HFFc6 (cell line): ENCODE data around the gene MSANTD3. TPM values are rescaled to one million over a fixed set of nuclear protein-coding genes. Genes with fewer than 3 reads are reported as not detected.
A peak's percentile ranks its signal among the peaks of the same experiment; 100 is the strongest.

ENCODE experiments used
- DNase-seq: peaks from one replicate; pipeline ENCODE4 v3.0.0-alpha.2; 2018
- H3K27ac Mint-ChIP-seq: 2 replicates; pipeline ENCODE4 v1.8.0; 2020; ENCODE audit warnings: mild to moderate bottlenecking, mixed read lengths
- H3K27me3 Mint-ChIP-seq: 2 replicates; pipeline ENCODE4 v1.8.0; 2021; ENCODE audit warnings: mild to moderate bottlenecking, moderate library complexity, mixed read lengths; ENCODE audit not compliant: insufficient read depth
- H3K36me3 Mint-ChIP-seq: 2 replicates; pipeline ENCODE4 v1.8.0; 2021; ENCODE audit warnings: low read depth, mixed read lengths
- H3K4me1 Mint-ChIP-seq: 2 replicates; pipeline ENCODE4 v1.8.0; 2020; ENCODE audit warnings: low read depth, mixed read lengths
- H3K4me3 Mint-ChIP-seq: 2 replicates; pipeline ENCODE4 v1.8.0; 2020; ENCODE audit warnings: mild to moderate bottlenecking, moderate library complexity, mixed read lengths
- H3K9me3 Mint-ChIP-seq: 2 replicates; pipeline ENCODE4 v1.8.0; 2020; ENCODE audit warnings: mild to moderate bottlenecking, mixed read lengths
- CTCF ChIP-seq: fragments of 200-600 bp; sonication (generic); IDR thresholded peaks from 2 replicates; pipeline ENCODE4 v1.5.0; 2021; ENCODE audit warnings: antibody characterized with exemption, mild to moderate bottlenecking
- total RNA-seq, 6 experiments: library from RNA; stranded (reverse); fragmentation: NEBNext Ultra II Directional; extraction: Animal tissue kit (Norgen Biotek cat#: 25700); gene quantifications; 2 replicates in 1 of 6; 3 replicates in 5 of 6; pipeline ENCODE4 v1.2.3, GENCODE V29; 2021

MSANTD3 gene
- total RNA-seq, 6 experiments from 2014 or later = 56.9 to 76.1 (median 71.2) TPM

- no peak for TF ChIP-seq CTCF
- H3K4me1 Mint-ChIP-seq = peaks cover 50% of the 10 kb centered on the region
- peaks cover 2% of the 10 kb centered on the region; the same call in 1 of the 2 replicates for H3K27me3 Mint-ChIP-seq
- H3K27ac Mint-ChIP-seq = peak overlapping the region; percentile 63; the same call in 1 of the 2 replicates
- peaks cover 29% of the 10 kb centered on the region for H3K36me3 Mint-ChIP-seq
- H3K4me3 Mint-ChIP-seq = no peak overlapping the region
- DNase-seq = no peak
- H3K9me3 Mint-ChIP-seq = no peaks in the 10 kb centered on the region
These were observed 15.0 kb downstream of the MSANTD3 start for GRCh38 chr9:100441911-100442361.

DNA sequence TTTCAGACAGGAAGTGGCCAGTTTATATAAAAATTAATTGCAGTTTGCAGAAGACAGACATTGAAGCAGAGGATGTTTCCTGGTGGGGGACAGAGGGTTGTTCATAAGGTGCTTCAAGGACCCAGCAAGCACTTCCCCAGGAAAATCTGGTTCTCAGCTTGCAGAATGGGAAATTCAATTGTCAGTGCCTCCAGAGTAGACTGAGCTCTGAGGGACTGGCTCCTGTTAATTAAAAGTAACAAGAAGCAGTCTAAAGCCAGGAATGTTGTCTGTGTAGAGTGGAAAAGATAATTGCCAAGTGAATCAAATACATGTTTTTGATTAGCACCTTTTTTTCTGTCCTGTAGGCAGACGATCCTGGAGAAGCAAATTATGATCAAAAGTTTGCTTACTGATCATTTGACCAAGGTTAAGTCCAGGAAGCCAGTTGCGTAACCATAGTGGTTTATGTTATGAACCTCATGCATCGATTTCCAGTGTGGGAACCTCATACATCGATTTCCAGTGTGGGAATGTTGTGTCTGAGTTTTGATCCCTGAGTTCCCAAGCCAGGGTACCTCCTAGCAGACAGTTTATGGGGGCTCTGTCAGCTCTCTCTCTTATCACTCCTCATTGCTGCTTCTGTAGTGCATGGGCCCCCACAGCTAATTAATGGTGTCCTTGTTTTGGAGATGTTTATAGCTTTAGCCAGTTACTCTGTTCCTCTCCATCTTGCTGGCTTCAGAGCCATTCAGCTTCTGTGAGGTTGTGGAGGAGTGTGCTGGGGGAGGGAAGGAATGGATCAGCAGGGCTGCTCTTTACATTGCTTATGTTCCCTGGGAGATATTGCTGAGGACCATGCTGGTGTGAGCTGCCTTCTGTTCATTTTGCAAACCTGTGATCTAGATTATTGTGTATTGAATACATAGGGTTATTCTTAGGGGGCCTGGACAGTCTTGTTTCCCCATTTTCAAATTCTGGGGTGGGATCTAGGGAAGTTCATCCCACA is 17.1 kb downstream of the MSANTD3 start:
- Mint-ChIP-seq H3K27ac (peak overlapping the region; percentile 42), H3K4me3 (no peak overlapping the region; the same call in 1 of the 2 replicates), H3K9me3 (no peaks in the 10 kb centered on the region), H3K27me3 (no peaks in the 10 kb centered on the region; the same call in 1 of the 2 replicates), H3K4me1 (peaks cover 34% of the 10 kb centered on the region), H3K36me3 (peaks cover 36% of the 10 kb centered on the region)
- no peak for TF ChIP-seq CTCF
- DNase-seq = no peak

DNA sequence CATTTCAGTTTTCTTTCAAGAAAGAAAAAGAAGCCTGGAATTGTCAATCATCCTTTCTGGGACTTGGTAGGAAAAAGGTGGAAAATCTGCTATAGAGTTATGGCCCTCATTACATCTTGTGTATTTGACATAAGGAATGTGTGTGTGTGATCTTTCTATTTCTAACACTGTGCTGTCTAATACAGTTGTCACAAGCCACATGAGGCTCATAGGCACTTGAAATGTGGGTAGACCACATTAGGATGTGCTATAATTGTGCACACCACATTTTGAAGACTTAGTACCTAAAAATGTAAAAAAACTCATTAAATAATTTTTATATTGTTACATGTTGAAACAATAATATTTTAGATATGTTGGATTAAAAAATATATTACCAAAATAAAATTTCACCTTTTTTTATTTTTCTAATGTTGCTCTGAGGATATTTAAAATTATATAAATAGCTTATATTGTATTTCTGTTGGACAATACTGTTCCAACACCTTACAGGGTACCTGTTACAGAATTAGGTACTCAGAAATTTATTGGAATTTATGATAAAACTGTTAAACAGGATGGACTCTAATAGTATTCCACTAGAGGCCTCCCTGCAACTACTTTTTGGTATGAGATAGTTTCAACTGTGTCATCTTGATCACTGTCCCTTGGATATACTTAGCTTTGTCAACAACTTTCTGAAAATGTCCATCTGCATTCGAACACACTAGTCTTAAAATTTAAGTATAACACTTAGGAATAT is 18.4 kb downstream of the MSANTD3 start:
- Mint-ChIP-seq H3K4me1 (peaks cover 26% of the 10 kb centered on the region), H3K27me3 (no peaks in the 10 kb centered on the region), H3K27ac (no peak overlapping the region), H3K4me3 (no peak overlapping the region), H3K9me3 (no peaks in the 10 kb centered on the region), H3K36me3 (peaks cover 41% of the 10 kb centered on the region)
- no peak for DNase-seq
- TF ChIP-seq CTCF = no peak; the same call in none of the 2 replicates

DNA sequence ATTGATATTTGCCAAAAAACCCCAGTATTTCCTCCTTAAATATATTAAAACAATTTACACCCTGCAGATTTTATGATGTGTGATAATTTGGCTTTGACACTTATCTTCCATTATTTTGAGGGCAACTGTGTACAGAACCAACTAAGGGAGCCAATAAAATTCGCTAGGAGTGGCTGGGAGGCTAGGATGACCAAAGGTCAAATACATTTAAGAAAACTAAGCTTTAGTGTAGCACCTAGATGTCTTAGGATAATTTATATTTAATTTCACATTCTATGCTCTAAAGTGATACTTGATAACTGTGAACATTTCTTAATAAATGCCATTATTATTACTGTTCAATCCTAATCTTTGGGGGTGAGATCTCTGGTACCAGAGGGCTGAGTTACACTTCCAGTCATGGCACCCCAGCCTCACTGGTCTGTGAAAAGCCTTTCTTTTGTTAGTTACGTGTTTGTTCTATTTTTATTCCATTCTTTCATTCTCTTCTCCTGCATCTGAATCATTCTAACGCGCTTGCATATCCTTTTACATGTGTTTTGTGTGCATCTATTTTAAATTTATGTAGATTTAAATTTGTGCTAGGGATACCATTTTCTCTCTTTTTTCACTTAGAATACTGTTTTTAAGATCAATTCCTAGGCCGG is 19.1 kb downstream of the MSANTD3 start:
- Mint-ChIP-seq H3K9me3 (no peaks in the 10 kb centered on the region), H3K4me3 (no peak overlapping the region), H3K27me3 (no peaks in the 10 kb centered on the region), H3K4me1 (peaks cover 24% of the 10 kb centered on the region), H3K36me3 (peaks cover 47% of the 10 kb centered on the region), H3K27ac (no peak overlapping the region)
- TF ChIP-seq CTCF = no peak
- no peak for DNase-seq

DNA sequence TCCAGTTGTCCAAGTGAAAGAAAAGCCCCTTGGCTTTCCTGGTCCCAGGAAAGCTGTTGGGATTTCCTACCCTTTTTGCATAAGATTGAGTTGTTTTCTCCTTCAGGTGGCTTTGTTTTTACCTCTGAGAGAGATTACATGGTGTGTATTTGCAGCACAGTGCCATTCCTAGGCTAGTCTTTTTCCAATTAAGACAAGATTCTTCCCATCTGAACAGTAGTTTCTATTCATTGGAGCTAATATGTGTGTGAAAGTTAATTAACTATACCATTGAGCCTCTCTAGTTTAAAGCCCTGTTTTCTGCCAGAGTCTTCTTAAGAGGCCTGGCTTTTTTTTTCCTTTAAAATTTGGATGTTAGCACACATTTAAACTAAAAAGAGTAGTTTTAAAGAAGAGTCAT is 20.1 kb downstream of the MSANTD3 start:
- H3K9me3 Mint-ChIP-seq = no peaks in the 10 kb centered on the region
- H3K4me3 Mint-ChIP-seq = no peak overlapping the region
- DNase-seq = no peak
- H3K27me3 Mint-ChIP-seq = no peaks in the 10 kb centered on the region
- no peak overlapping the region for H3K27ac Mint-ChIP-seq
- peaks cover 54% of the 10 kb centered on the region for H3K36me3 Mint-ChIP-seq
- peaks cover 24% of the 10 kb centered on the region for H3K4me1 Mint-ChIP-seq
- no peak for TF ChIP-seq CTCF
